IPS-11a (cell line): ENCODE data around the gene SNX32.
A peak's percentile ranks its signal among the peaks of the same experiment; 100 is the strongest.

ENCODE experiments used
- H3K4me3 ChIP-seq: one replicate; pipeline ENCODE4 v1.5.1; 2013; ENCODE audit warnings: low read depth, low read length, control low read depth

Gene SNX32

GRCh38 chr11:65796726-65797601 is 36.8 kb upstream of the SNX32 start:
- no peak overlapping the region for H3K4me3 ChIP-seq

DNA sequence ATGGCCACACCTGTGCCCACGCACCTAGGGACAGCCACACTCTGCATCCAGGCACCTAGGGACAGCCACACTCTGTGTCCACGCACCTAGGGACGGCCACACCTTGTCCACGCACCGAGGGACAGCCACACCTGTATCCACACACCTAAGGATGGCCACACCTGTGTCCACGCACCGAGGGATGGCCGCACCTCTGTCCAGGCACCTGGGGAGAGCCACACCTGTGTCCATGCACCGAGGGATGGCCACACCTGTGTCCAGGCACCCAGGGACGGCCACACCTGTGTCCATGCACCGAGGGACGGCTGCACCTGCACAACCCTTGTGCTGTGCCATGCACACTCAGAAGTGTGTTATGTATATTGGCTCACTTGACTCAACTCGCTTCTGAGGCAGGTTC is 36.1 kb upstream of the SNX32 start:
- H3K4me3 ChIP-seq: no peak overlapping the region

GRCh38 chr11:65798882-65799281 is 34.9 kb upstream of the SNX32 start:
- no peak overlapping the region for H3K4me3 ChIP-seq

GRCh38 chr11:65801153-65801987 is 32.4 kb upstream of the SNX32 start:
- H3K4me3 ChIP-seq: no peak overlapping the region

GRCh38 chr11:65802841-65803240 is 30.9 kb upstream of the SNX32 start:
- no peak overlapping the region for H3K4me3 ChIP-seq

GRCh38 chr11:65803797-65804492 is 29.8 kb upstream of the SNX32 start:
- no peak overlapping the region for H3K4me3 ChIP-seq

DNA sequence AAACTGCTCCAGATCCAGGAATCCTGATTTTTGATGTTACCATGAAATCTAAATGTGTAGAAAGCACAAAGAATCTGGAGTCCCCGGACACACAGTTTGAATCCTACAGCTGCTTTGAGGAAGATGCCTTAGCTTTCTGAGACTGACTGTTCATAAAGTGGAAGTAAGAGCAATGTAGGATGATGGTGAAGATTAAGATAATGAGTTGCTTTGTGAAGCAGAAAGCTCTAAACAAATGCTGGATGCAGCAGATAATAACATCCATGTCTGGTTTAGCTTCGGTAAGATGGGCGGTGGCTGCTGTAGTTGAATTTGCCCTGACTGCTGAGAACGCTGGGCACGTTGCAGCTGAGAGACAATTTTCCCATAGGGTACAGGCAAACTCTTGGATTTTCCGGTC is 26.8 kb upstream of the SNX32 start:
- H3K4me3 ChIP-seq: no peak overlapping the region

- no peak overlapping the region for H3K4me3 ChIP-seq
Measured at GRCh38 chr11:65808744-65809341, 24.9 kb upstream of the SNX32 start.

- H3K4me3 ChIP-seq: no peak overlapping the region
Measured at GRCh38 chr11:65809496-65809895, 24.3 kb upstream of the SNX32 start.

- H3K4me3 ChIP-seq: no peak overlapping the region
Measured at GRCh38 chr11:65810046-65810868, 23.5 kb upstream of the SNX32 start.

DNA sequence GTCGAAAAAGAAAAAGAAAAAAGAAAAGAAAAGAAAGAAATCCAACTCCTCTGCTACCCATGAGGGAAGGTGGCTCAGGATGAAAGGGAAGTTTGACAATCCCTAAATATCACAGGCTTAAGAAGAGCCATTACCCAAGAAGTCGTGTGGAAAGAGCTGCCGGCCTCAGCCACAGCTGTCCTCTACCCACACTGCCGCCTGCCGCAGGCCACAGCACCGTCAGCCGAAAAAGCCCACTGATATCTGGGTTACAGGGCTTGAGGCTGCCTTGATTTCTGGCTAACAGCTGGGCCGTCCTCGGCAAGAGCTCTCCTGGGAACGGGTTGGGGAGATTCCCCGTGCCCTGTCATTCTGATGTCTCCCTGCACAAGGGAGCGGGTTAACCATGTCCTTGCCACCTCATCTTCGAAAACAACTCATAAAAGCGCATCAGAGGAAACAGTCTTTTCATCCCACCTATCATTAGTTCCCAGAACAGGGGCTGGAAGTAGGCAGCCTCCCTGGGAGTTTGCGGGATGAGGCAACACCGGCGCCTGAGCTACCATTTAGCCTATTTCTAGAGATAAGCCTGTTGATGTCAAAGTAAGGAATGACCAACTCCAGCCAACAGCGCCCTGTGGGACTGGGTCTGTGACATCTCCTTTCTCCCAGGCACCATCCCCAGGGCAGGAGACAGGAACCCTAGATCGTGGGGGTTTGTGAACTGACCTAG is 21.8 kb upstream of the SNX32 start:
- H3K4me3 ChIP-seq: no peak overlapping the region

- no peak overlapping the region for H3K4me3 ChIP-seq
Measured at GRCh38 chr11:65814131-65814985, 19.4 kb upstream of the SNX32 start.

DNA sequence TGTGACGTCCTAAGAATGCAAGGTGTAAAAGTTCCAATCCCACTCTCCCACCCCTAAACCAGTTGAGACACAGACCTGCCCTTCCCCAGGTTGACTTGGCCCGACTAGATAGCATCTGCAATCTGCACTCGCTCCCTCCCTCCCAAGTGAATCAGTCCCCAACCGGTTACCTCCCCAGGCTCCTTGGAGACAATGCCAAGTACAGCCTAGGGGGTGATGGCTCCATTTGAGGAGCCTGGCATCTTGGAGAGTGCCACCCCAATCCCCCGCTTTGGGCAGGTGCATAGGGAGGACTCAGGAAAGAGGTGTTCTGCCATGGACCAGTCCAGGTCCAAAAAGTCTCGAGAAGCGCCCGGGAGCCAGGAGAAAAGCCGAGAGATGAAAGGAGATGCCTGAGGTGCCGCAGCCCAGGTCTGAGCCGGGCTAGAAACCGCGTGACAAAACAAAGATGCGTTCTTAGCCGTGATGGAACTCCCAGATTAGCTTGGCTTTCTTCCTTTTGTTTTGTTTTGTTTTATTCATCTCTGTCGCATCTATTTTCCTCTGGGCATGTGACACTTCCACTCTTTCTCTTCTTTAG is 18.7 kb upstream of the SNX32 start:
- no peak overlapping the region for H3K4me3 ChIP-seq

- no peak overlapping the region for H3K4me3 ChIP-seq
Measured at GRCh38 chr11:65816696-65817095, 17.1 kb upstream of the SNX32 start.

DNA sequence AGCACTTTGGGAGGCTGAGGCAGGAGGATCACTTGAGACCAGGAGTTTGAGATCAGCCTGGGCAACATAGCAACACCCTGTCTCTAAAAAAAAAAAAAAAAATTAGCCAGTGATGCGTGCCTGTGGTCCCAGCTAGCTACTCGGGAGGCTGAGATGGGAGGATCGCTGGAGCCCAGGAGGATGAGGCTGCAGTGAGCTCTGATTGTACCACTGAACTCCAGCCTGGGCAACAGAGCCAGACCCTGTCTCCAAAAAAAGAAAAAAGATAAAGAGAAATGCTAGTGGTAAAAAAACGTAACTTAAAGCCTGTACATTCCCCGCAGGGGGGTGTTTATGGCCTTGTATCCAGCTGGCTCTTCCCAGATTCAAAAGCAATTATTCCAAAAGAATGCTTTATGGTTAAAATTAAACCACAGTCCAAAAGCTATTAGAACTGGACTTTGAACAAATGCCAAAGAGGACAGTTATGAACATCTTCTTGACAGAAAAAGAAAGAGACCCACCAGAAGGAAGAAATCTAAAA is 16.4 kb upstream of the SNX32 start:
- H3K4me3 ChIP-seq: peak overlapping the region; percentile 65

- H3K4me3 ChIP-seq: peak overlapping the region; percentile 65
Measured at GRCh38 chr11:65817835-65818680, 15.7 kb upstream of the SNX32 start.

GRCh38 chr11:65821107-65821506 is 12.7 kb upstream of the SNX32 start:
- no peak overlapping the region for H3K4me3 ChIP-seq
